Astrocyte of the spinal cord (primary cell): Measurements from ENCODE around the gene KLK14.

Experiments used
- DNase-seq: peaks from one replicate; pipeline ENCODE4 v3.0.0; 2011; ENCODE audit warnings: low read depth, low spot score
- H3K4me3 ChIP-seq: 2 replicates; pipeline ENCODE4 v1.5.1; 2011; ENCODE audit warnings: low read depth, mild to moderate bottlenecking, low read length, moderate library complexity
- in situ Hi-C: cut with HindIII; loops from 2 replicates; pipeline ENCODE4 v1.10.0; 2017; ENCODE audit warnings: low sequenced_read_pairs
- TF ChIP-seq, protein P1 (sequence below): IDR thresholded peaks from 2 replicates; pipeline ENCODE4 v1.5.1; 2012; ENCODE audit warnings: low read depth, mild to moderate bottlenecking, low read length, inconsistent platforms

KLK14 gene

DNA sequence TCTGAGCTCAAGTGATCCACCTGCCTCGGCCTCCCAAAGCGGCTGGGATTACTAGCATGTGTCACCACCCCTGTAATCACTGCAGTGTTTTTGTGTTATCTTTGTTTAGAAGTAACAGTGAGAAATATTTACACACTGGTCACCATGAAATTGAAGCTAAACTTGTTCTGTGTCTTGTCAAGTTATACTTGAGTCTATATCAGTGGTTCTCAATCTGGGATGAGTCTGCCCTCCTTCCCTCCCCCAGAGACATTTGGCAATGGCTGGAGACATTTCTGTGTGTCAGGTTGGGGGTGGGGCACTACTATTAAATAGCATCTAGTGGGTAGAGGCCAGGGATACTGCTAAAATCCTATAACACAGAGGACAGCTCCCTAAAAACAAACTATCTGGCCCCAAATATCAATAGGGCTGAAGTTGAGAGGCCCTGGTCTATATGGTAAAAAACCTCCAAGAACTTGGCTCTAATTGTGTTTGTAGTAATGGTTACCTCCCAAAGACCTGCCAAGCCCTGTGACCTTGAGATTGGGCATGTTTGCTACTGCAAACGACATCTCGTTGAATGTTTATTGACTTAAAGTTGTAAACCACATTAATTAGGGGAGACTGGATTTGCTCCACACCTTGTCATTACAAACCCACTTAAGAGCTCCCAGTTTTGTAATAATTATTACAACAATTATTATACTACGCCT lies 18.6 kb upstream of the KLK14 start:
- in situ Hi-C loops, result no loop called here
- H3K4me3 ChIP-seq, result no peak overlapping the region
- no peak for DNase-seq
- TF ChIP-seq, protein P1, sequence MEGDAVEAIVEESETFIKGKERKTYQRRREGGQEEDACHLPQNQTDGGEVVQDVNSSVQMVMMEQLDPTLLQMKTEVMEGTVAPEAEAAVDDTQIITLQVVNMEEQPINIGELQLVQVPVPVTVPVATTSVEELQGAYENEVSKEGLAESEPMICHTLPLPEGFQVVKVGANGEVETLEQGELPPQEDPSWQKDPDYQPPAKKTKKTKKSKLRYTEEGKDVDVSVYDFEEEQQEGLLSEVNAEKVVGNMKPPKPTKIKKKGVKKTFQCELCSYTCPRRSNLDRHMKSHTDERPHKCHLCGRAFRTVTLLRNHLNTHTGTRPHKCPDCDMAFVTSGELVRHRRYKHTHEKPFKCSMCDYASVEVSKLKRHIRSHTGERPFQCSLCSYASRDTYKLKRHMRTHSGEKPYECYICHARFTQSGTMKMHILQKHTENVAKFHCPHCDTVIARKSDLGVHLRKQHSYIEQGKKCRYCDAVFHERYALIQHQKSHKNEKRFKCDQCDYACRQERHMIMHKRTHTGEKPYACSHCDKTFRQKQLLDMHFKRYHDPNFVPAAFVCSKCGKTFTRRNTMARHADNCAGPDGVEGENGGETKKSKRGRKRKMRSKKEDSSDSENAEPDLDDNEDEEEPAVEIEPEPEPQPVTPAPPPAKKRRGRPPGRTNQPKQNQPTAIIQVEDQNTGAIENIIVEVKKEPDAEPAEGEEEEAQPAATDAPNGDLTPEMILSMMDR, result no peak

DNA sequence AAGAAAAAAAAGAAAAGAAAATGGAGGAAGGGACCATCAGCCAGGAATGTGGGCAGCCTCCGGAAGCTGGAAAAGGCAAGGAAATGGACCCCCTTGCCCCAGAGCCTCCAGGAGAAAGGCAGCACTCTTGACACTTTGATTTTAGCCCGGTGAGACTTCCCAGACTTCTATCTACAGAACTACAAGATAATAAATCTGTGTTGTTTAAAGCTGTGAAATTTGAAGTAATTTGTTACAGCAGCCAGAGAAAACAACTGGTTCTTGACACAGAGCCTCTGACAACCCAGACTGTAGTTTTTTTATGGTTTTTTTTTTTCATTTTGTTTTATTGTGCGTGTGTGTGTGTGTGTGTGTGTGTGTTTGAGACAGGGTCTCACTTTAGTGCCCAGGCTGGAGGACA lies 17.9 kb upstream of the KLK14 start:
- TF ChIP-seq, protein P1, result no peak
- in situ Hi-C loops, result no loop called here
- DNase-seq, result no peak

DNA sequence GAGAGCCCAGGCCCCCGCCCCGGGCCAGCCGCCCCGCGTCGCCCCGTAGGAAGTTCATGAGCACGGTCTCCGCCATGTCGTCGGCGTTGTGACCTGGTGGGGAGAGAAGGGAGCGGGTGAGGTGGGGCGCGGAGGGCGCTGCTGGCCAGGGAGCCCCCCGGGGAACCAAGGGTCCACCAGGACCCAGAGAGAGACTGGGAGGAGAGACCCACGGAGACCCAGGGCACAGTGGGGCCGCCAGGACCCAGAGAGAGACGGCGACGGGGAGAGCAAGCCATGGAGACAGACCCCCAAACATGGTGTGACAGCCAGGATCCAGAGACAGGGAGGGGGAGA lies 16.3 kb upstream of the KLK14 start:
- in situ Hi-C loops, result no loop called here
- H3K4me3 ChIP-seq, result no peak overlapping the region
- no peak for DNase-seq
- TF ChIP-seq, protein P1, result no peak

More for the DNA sequence above, 17.9 kb upstream of the KLK14 start:
- no peak overlapping the region for H3K4me3 ChIP-seq

DNA sequence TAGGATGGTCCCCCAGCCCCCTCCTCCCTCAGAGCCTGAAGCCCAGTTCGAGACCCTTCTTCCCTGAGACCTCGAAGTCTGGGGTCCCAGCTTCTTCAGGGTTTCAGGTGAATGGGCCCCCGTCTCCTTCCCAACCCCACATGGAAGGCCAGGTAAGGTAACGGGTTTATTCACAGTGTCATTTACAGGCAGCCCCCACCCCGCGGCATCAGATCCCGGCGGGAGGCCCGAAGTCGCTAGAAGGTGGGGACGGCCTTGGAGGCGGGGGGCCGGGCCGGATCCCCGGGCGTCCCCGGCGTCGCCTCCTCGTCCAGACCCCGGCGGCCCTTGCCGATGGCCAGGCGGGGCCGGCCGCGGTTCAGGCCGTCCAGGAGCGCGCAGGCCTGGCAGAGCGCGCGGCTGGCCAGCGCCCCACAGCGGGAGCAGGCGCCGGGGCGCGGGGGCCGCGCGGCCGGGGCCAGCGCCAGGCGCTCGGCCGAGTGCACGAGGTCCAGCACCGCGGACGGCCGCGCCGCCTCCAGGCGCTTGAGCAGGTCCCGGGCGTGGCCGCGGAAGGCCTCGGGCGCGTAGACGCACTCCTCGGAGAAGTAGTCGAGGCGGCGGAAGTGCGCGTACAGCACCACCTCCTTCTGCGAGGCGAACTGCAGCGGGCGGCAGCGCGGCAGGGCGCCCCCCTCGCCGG lies 15.8 kb upstream of the KLK14 start:
- DNase-seq, result no peak
- TF ChIP-seq, protein P1, result no peak
- in situ Hi-C loops, result no loop called here
- H3K4me3 ChIP-seq, result no peak overlapping the region

DNA sequence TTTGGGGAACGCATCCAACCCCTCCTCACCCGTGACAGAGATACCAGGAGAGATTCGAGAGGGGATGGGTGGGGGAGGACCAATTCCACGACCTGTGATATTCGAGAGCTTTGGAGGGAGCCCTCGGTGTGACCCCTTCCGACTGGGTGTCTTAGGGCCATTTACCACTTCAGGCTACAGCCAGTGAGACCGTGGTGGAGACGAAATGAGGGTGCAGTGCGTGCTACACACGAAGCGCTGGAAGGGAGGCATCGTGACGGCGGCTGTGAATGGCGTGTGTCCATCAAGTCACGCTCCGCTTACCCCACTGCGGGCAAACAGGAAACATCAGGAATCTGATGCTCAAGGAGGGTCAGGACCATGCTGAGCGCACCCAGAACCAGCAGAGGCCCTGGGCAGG lies 15.1 kb upstream of the KLK14 start:
- no peak for DNase-seq
- in situ Hi-C loops, result no loop called here
- TF ChIP-seq, protein P1, result no peak
- no peak overlapping the region for H3K4me3 ChIP-seq

DNA sequence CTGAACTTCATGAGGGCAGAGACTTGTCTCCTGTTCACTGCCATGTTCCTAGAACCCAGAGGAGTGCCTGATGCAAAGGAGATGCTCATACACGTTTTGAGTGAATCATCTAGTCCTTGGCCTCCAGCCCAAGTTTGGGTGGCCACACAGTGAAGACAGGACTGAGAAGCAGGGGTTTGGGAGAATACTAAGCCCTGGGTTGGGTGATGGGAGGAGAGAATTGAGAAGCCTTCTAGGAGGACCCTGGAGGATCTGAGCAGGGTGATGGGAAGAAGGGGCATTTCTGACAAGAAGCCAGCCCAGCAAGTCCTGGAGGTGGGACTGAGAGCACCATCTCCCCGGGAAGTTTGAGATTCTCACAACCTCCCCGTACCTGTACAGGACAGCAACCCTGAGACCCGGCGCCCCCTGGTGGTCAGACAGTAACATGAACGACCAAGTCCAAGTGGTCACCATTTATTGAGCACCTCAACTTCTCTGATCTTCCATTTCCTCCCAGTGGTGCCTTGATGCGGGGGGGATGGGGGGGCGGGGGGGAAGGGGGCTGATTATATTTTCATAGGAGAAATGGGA lies 14.6 kb upstream of the KLK14 start:
- in situ Hi-C loops, result no loop called here
- TF ChIP-seq, protein P1, result peak; percentile 72
- DNase-seq, result peak; percentile 52
- no peak overlapping the region for H3K4me3 ChIP-seq
